ENCODE results near the gene FTCD. TPM values are rescaled to one million over a fixed set of nuclear protein-coding genes. Genes with fewer than 3 reads are reported as not detected.

Gene FTCD
- total and polyA plus RNA-seq, 10 of the 15 experiments (the other 5 are each of a cell fraction or from before 2014, with no cell fraction given): 0.27 to 0.28 TPM; not detected in 8

DNA sequence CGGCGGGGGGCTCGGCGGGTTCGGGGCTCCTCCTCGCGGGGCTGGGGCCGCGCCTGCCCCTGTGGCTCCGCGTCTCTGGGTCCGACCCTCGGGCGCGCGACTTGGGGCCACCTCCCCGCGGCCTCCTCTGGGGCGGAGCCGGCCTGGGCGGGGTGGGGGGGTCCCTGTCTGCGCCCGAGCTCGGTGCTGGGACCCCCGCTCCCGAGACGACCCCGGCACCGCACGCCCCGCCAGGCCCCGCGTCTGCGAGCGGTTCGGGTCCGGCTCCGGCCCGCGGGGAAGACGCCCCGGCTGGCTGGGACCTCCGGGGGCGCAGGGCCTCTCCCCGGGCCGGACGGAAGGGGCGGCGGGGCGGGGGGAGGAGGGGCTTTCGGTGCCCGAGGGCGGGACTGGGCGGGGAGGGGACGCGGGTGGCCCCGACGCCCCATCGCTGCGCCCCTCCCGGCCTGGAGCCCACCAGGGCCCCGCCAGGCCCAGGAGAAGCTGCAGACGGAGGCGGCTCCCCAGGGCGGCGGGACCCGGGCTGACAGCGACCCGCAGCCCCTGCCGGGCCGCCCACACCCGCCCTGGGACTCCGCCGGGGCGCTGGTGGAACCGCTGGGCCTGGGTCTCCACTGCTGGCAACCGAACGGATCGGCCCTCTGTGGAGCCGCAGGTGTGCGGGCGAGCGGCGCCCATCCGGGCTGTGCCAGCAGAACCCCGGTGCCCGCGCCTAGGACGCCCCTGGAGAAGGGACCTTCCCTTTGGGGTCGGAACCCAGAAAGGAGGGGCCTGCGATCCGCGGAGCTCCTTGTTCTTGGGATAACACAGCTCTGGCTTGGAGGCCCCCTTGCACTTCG lies 56.9 kb downstream of the FTCD start:
- in situ Hi-C loops (cut with MboI): no loop called here
- H3K27me3 ChIP-seq (replicated peaks in 1 of 2; ENCODE audit: control insufficient read depth in 2 of 2, insufficient read depth in 2 of 2, low read length in 1 of 2): no peaks in the 10 kb centered on the region
- no TSS peak for BruUV-seq (replicated peaks)
- no peak for ATAC-seq
- ChIA-PET SMC1A (ENCODE audit: uncharacterized antibody, unreplicated experiment) (no interaction called here), POLR2A (no interaction called here), RAD21 (ENCODE audit: unreplicated experiment) (no interaction called here), CTCF (no interaction called here)
- TF ChIP-seq, protein P1, sequence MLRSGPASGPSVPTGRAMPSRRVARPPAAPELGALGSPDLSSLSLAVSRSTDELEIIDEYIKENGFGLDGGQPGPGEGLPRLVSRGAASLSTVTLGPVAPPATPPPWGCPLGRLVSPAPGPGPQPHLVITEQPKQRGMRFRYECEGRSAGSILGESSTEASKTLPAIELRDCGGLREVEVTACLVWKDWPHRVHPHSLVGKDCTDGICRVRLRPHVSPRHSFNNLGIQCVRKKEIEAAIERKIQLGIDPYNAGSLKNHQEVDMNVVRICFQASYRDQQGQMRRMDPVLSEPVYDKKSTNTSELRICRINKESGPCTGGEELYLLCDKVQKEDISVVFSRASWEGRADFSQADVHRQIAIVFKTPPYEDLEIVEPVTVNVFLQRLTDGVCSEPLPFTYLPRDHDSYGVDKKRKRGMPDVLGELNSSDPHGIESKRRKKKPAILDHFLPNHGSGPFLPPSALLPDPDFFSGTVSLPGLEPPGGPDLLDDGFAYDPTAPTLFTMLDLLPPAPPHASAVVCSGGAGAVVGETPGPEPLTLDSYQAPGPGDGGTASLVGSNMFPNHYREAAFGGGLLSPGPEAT (IDR thresholded peaks at IDR 0.05; ENCODE audit: low read depth): no peak
- TF ChIP-seq IKZF1 (conservative IDR thresholded peaks at IDR 0.05) (no peak), SREBF2 (IDR thresholded peaks at IDR 0.05; ENCODE audit: low read length) (no peak), YY1 (IDR thresholded peaks at IDR 0.05; ENCODE audit: low read depth, low read length) (no peak), NFXL1 (IDR thresholded peaks at IDR 0.05; ENCODE audit: borderline replicate concordance) (no peak), GATAD2B (conservative IDR thresholded peaks at IDR 0.05; ENCODE audit: low read depth) (no peak), HCFC1 (IDR thresholded peaks at IDR 0.05; ENCODE audit: low read length) (no peak), NFYA (IDR thresholded peaks at IDR 0.05; ENCODE audit: borderline replicate concordance, low read depth, low read length) (no peak), EED (IDR thresholded peaks at IDR 0.05; ENCODE audit: low read depth) (no peak), ZBED1 (IDR thresholded peaks at IDR 0.05; ENCODE audit: borderline replicate concordance) (no peak)
- TF ChIP-seq, protein P2, sequence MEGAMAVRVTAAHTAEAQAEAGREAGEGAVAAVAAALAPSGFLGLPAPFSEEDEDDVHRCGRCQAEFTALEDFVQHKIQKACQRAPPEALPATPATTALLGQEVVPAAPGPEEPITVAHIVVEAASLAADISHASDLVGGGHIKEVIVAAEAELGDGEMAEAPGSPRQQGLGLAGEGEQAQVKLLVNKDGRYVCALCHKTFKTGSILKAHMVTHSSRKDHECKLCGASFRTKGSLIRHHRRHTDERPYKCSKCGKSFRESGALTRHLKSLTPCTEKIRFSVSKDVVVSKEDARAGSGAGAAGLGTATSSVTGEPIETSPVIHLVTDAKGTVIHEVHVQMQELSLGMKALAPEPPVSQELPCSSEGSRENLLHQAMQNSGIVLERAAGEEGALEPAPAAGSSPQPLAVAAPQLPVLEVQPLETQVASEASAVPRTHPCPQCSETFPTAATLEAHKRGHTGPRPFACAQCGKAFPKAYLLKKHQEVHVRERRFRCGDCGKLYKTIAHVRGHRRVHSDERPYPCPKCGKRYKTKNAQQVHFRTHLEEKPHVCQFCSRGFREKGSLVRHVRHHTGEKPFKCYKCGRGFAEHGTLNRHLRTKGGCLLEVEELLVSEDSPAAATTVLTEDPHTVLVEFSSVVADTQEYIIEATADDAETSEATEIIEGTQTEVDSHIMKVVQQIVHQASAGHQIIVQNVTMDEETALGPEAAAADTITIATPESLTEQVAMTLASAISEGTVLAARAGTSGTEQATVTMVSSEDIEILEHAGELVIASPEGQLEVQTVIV (IDR thresholded peaks at IDR 0.05; ENCODE audit: borderline replicate concordance, partially characterized antibody): no peak
- 22% methylated on average over 35 of the region's 94 CpGs for WGBS (ENCODE audit: insufficient coverage, insufficient replicate concordance, low lambda C conversion rate, missing lambda C conversion rate)
- H3K9ac ChIP-seq (ENCODE audit: control insufficient read depth, insufficient read depth, low read length): no peak overlapping the region
- no peaks in the 10 kb centered on the region; the same call in 2 of the 3 replicates for H3K9me3 ChIP-seq (replicated peaks; ENCODE audit: control insufficient read depth, insufficient read depth, low read length)
- intact Hi-C loops (cut with micrococcal nuclease; ENCODE audit: unreplicated experiment): no loop called here
- H4K20me1 ChIP-seq (ENCODE audit: control insufficient read depth, insufficient read depth): no peaks in the 10 kb centered on the region
- no peaks in the 10 kb centered on the region for H3K36me3 ChIP-seq (ENCODE audit: control insufficient read depth in 2 of 2, insufficient read depth in 2 of 2, low read length in 1 of 2)
- FAIRE-seq: no peak
- no peaks in the 10 kb centered on the region for H3K79me2 ChIP-seq (ENCODE audit: control insufficient read depth, insufficient read depth, low read length)
- H3K27ac ChIP-seq (ENCODE audit: control insufficient read depth, insufficient read depth): no peak overlapping the region
- H3K4me2 ChIP-seq (ENCODE audit: control insufficient read depth, insufficient read depth): no peak overlapping the region
- no peak overlapping the region for H2AFZ ChIP-seq (ENCODE audit: control insufficient read depth, low read depth, low read length)
- DNase-seq (ENCODE audit: low read depth, low spot score): no peak
- H3K4me1 ChIP-seq (ENCODE audit: control insufficient read depth, insufficient read depth, low read length): no peaks in the 10 kb centered on the region
- no peak overlapping the region for H3K4me3 ChIP-seq

All from GM12878 (cell line).